Neural cell (in vitro differentiated cells): ENCODE results near the gene GMDS. TPM values are rescaled to one million over a fixed set of nuclear protein-coding genes. Genes with fewer than 3 reads are reported as not detected.

Experiments used
- H2AFZ ChIP-seq: fragments of 200-600, 300-800 bp; sonication (generic), shearing (Covaris generic); 2 replicates; pipeline ENCODE4 v1.6.0; 2014; ENCODE audit warnings: low read depth, mild to moderate bottlenecking, antibody characterized with exemption, low read length, moderate library complexity
- H3F3A ChIP-seq: fragments of 200-600 bp; shearing (Covaris generic); 2 replicates; pipeline ENCODE4 v1.6.1; 2016; ENCODE audit warnings: mild to moderate bottlenecking, moderate library complexity, mixed read lengths, antibody characterized with exemption, low read length; ENCODE audit not compliant: insufficient read depth, poor library complexity, severe bottlenecking
- H3K27ac ChIP-seq: fragments of 200-600, 300-800 bp; sonication (generic), shearing (Covaris generic); 2 replicates; pipeline ENCODE4 v1.5.1; 2014; ENCODE audit warnings: mild to moderate bottlenecking, low read length, moderate library complexity
- H3K27me3 ChIP-seq: fragments of 300-800, 200-600 bp; sonication (generic), shearing (Covaris generic); 2 replicates; pipeline ENCODE4 v1.6.0; 2014; ENCODE audit warnings: mild to moderate bottlenecking, low read depth, low read length, moderate library complexity; ENCODE audit not compliant: insufficient read depth
- H3K36me3 ChIP-seq: fragments of 300-800, 200-600 bp; sonication (generic), shearing (Covaris generic); 2 replicates; pipeline ENCODE4 v1.5.1; 2014; ENCODE audit warnings: mild to moderate bottlenecking, antibody characterized with exemption, low read length, moderate library complexity; ENCODE audit not compliant: insufficient read depth
- H3K4me2 ChIP-seq: fragments of 300-800, 200-600 bp; sonication (generic), shearing (Covaris generic); 2 replicates; pipeline ENCODE4 v1.6.0; 2014; ENCODE audit warnings: mild to moderate bottlenecking, low read length
- H3K4me3 ChIP-seq: fragments of 300-800, 200-600 bp; sonication (generic), shearing (Covaris generic); 2 replicates; pipeline ENCODE4 v1.5.1; 2014; ENCODE audit warnings: mild to moderate bottlenecking, low read length, moderate library complexity
- H3K79me2 ChIP-seq: fragments of 200-600 bp; shearing (Covaris generic); replicated peaks from 2 replicates; pipeline ENCODE4 v1.6.0; 2014; ENCODE audit warnings: mild to moderate bottlenecking, low read length, moderate library complexity; ENCODE audit not compliant: insufficient read depth
- H3K9ac ChIP-seq: fragments of 300-800, 200-600 bp; sonication (generic), shearing (Covaris generic); 2 replicates; pipeline ENCODE4 v1.6.1; 2016; ENCODE audit warnings: mild to moderate bottlenecking, low read length, mixed read lengths
- H3K9me2 ChIP-seq: fragments of 200-600 bp; shearing (Covaris generic); 2 replicates; pipeline ENCODE4 v1.6.1; 2016; ENCODE audit warnings: mild to moderate bottlenecking, low read length, mixed read lengths; ENCODE audit not compliant: insufficient read depth
- H3K9me3 ChIP-seq: fragments of 200-600, 300-800 bp; sonication (generic), shearing (Covaris generic); 2 replicates; pipeline ENCODE4 v1.6.1; 2016; ENCODE audit warnings: mild to moderate bottlenecking, mixed run types, low read length, moderate library complexity, mixed read lengths
- H4K20me1 ChIP-seq: fragments of 200-600 bp; shearing (Covaris generic); 2 replicates; pipeline ENCODE4 v1.6.1; 2016; ENCODE audit warnings: mild to moderate bottlenecking, mixed run types; ENCODE audit not compliant: insufficient read depth
- EP300 ChIP-seq: fragments of 450-650 bp; conservative IDR thresholded peaks from 2 replicates; pipeline ENCODE4 v1.6.1; 2014; ENCODE audit warnings: antibody characterized with exemption, mild to moderate bottlenecking, moderate library complexity; ENCODE audit not compliant: poor library complexity, severe bottlenecking
- EZH2 ChIP-seq: fragments of 200-600, 300-800 bp; shearing (Covaris generic), sonication (generic); IDR thresholded peaks from 2 replicates; pipeline ENCODE4 v1.6.1; 2014; ENCODE audit warnings: antibody characterized with exemption, low read length, borderline replicate concordance, mild to moderate bottlenecking; ENCODE audit not compliant: insufficient read depth, poor library complexity, severe bottlenecking
- MXI1 ChIP-seq: fragments of 450-650 bp; conservative IDR thresholded peaks from 2 replicates; pipeline ENCODE4 v1.6.1; 2014; ENCODE audit warnings: antibody characterized with exemption, mild to moderate bottlenecking; ENCODE audit not compliant: poor library complexity, severe bottlenecking
- POLR2AphosphoS5 ChIP-seq: IDR thresholded peaks from 2 replicates; pipeline ENCODE4 v1.6.1; 2012
- RAD21 ChIP-seq: fragments of 450-650 bp; conservative IDR thresholded peaks from 2 replicates; pipeline ENCODE4 v1.6.1; 2014; ENCODE audit warnings: antibody characterized with exemption, mild to moderate bottlenecking, moderate library complexity
- SMC3 ChIP-seq: fragments of 450-650 bp; conservative IDR thresholded peaks from 2 replicates; pipeline ENCODE4 v1.6.1; 2014; ENCODE audit warnings: antibody characterized with exemption, mild to moderate bottlenecking, moderate library complexity; ENCODE audit not compliant: poor library complexity
- TAF1 ChIP-seq: IDR thresholded peaks from 2 replicates; pipeline ENCODE4 v1.6.1; 2012; ENCODE audit warnings: low read depth
- polyA plus RNA-seq: library from polyadenylated mRNA; depleted of rRNA; stranded (reverse); fragments of >200 nt; gene quantifications from 2 replicates; pipeline ENCODE4 v1.2.3, GENCODE V29; 2014
- TF ChIP-seq, protein P1 (sequence below): IDR thresholded peaks from 2 replicates; pipeline ENCODE4 v1.6.1; 2012; ENCODE audit warnings: borderline replicate concordance
- TF ChIP-seq, protein P2 (sequence below): fragments of 450-650 bp; IDR thresholded peaks from 2 replicates; pipeline ENCODE4 v1.5.1; 2014; ENCODE audit warnings: antibody characterized with exemption, mild to moderate bottlenecking, moderate library complexity; ENCODE audit not compliant: poor library complexity, severe bottlenecking

Gene GMDS
- polyA plus RNA-seq, 1 donor from 2014 or later: 11.4 TPM

DNA sequence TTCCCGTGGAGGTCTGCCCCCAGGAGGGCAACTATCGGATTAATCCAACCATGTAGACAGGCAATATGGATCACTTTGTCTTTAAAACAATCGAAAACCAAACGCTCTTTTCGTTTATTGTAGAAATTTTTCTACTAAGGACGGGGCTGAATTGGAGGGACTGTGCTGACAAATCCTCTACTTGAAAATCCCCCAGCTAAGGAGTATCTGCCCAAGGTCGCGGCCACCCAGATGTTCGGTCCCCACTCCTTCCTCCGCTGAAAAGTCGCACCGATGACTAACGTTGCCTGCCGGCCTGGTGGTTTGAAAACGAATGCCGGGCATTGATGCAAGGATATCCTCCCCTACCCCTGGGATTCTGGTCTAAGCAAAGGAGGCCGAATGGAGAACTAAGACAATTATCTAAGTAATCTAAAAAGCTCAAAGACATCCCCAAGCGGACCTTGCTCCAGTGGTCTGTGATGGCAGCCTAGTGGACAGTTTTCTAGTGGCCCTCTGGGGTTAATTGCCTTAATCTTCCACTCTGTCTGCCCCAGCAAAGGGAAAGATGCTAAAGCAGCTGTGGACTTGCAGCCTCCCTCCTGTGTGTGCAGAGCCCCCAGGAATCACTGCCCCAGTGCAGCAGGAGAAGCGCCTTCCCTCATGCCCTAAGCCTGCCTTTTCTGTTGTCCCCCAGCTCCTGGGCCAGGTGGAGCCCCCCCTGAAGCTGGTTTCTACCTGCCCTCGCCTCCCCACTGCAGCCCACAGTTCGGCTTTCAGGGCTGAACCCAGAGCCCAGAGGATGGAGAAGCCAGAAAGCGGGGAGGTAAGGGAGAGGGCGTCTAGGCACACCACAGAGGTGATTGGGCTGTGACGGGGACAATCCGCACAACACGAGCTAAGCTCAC is 639.3 kb downstream of the GMDS start:
- H3K27me3 ChIP-seq: peaks cover 88% of the 10 kb centered on the region
- H4K20me1 ChIP-seq: no peaks in the 10 kb centered on the region
- H3F3A ChIP-seq: no peaks in the 10 kb centered on the region
- no peak overlapping the region for H3K4me3 ChIP-seq
- no peak overlapping the region for H3K27ac ChIP-seq
- H3K9me3 ChIP-seq: no peaks in the 10 kb centered on the region
- H2AFZ ChIP-seq: no peak overlapping the region
- H3K36me3 ChIP-seq: no peaks in the 10 kb centered on the region
- no peaks in the 10 kb centered on the region for H3K9me2 ChIP-seq
- H3K9ac ChIP-seq: no peak overlapping the region
- H3K4me2 ChIP-seq: no peak overlapping the region
- TF ChIP-seq, protein P1, sequence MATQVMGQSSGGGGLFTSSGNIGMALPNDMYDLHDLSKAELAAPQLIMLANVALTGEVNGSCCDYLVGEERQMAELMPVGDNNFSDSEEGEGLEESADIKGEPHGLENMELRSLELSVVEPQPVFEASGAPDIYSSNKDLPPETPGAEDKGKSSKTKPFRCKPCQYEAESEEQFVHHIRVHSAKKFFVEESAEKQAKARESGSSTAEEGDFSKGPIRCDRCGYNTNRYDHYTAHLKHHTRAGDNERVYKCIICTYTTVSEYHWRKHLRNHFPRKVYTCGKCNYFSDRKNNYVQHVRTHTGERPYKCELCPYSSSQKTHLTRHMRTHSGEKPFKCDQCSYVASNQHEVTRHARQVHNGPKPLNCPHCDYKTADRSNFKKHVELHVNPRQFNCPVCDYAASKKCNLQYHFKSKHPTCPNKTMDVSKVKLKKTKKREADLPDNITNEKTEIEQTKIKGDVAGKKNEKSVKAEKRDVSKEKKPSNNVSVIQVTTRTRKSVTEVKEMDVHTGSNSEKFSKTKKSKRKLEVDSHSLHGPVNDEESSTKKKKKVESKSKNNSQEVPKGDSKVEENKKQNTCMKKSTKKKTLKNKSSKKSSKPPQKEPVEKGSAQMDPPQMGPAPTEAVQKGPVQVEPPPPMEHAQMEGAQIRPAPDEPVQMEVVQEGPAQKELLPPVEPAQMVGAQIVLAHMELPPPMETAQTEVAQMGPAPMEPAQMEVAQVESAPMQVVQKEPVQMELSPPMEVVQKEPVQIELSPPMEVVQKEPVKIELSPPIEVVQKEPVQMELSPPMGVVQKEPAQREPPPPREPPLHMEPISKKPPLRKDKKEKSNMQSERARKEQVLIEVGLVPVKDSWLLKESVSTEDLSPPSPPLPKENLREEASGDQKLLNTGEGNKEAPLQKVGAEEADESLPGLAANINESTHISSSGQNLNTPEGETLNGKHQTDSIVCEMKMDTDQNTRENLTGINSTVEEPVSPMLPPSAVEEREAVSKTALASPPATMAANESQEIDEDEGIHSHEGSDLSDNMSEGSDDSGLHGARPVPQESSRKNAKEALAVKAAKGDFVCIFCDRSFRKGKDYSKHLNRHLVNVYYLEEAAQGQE: no peak
- TF ChIP-seq POLR2AphosphoS5 (peak; percentile 39), SMC3 (no peak), MXI1 (no peak), RAD21 (no peak), EZH2 (peak; percentile 8), TAF1 (no peak), EP300 (no peak)
- TF ChIP-seq, protein P2, sequence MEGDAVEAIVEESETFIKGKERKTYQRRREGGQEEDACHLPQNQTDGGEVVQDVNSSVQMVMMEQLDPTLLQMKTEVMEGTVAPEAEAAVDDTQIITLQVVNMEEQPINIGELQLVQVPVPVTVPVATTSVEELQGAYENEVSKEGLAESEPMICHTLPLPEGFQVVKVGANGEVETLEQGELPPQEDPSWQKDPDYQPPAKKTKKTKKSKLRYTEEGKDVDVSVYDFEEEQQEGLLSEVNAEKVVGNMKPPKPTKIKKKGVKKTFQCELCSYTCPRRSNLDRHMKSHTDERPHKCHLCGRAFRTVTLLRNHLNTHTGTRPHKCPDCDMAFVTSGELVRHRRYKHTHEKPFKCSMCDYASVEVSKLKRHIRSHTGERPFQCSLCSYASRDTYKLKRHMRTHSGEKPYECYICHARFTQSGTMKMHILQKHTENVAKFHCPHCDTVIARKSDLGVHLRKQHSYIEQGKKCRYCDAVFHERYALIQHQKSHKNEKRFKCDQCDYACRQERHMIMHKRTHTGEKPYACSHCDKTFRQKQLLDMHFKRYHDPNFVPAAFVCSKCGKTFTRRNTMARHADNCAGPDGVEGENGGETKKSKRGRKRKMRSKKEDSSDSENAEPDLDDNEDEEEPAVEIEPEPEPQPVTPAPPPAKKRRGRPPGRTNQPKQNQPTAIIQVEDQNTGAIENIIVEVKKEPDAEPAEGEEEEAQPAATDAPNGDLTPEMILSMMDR: no peak
- no peaks in the 10 kb centered on the region for H3K79me2 ChIP-seq

DNA sequence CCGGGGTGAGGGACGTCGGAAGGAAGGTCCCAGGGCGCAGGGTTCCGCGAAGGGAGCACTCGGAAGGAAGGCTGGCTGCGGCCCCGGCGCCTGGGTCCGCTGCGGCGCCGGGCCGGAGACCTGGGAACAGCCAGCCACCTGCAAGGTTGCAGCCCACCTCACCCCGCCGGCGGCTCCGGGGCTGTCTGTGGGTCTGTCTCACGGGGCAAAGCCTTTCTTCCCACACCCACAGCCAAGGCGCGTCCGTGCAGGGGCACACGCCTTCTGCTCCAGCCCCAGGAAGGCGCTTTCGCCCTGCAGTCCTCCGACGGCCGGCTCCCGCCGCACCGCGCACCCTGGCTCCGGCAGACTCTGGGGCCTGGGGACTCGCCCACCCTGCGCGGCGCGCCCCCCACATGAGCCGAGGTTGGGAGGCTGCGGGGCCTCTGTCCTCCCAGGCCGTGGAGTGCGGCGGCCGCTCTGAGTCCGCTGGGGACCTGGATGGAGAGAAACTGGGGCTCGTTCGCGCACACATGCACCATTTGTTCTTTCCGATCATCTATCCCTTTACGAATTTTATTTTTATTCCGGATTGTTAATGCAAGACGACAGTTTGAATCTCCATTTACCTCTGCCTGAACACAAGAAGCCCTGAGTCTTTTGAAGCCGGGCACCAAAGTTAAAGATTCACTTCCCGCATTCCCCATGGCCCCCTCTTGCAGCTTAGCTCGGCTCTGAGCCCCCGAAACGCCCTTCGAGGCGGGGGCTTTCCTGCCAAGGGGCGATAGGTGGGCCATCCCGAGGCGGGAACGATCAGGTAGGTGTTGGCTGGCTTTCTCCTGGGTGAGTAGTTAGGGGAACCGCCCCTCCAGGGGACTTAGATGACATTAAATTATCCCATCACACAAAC is 640.2 kb downstream of the GMDS start:
- Histone ChIP-seq H3K4me2 (no peak overlapping the region), H3K79me2 (no peaks in the 10 kb centered on the region), H3K9me3 (no peaks in the 10 kb centered on the region), H2AFZ (no peak overlapping the region), H3K27me3 (peaks cover 82% of the 10 kb centered on the region), H3K9ac (no peak overlapping the region), H3K36me3 (no peaks in the 10 kb centered on the region), H3K27ac (no peak overlapping the region), H3F3A (no peaks in the 10 kb centered on the region), H4K20me1 (no peaks in the 10 kb centered on the region), H3K9me2 (no peaks in the 10 kb centered on the region), H3K4me3 (peak overlapping the region; percentile 69)
- peak; percentile 56 for TF ChIP-seq EZH2
- no peak for TF ChIP-seq POLR2AphosphoS5
